ENCODE results near the gene PRM2.

PRM2 gene

DNA sequence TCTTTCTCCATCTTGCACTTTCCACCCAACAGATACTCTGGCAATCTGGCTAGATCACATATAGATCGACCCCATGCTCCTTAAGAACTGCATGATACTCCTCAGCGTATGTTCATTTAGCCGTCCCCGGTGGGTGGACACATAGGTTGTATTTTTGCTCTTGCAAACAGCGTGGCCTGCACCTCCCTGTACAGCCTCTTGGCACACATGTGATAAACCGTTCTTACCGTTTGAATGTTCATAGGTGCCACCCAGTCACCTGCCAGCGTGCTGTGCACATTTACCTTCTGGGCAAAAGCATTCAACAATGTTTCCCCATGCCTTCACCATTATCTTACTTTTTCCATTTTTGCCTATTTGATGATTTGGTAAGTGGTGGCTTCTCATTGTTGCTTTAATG lies 13.4 kb downstream of the PRM2 start:
- no peak for DNase-seq (ENCODE audit: low read depth in 3 of 3)

DNA sequence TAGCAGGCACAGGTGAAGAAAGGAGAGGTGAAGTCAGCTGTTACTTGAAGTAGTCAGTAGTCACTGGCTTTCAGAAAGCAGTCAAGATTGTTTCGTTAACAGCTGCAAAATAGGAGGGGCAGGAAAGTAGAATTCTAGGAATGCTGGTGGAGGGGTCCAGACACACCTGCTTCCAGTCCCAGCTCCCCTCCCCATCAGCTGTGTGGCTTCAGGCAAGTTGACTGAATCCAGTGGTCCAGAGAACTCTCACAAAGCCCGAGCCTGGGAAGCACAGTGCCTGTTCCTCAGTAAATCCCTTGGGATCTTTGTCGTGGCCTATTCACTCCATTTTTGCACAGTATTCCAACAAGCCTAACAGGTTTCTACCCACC lies 15.7 kb downstream of the PRM2 start:
- DNase-seq (ENCODE audit: low read depth in 3 of 3), result no peak

DNA sequence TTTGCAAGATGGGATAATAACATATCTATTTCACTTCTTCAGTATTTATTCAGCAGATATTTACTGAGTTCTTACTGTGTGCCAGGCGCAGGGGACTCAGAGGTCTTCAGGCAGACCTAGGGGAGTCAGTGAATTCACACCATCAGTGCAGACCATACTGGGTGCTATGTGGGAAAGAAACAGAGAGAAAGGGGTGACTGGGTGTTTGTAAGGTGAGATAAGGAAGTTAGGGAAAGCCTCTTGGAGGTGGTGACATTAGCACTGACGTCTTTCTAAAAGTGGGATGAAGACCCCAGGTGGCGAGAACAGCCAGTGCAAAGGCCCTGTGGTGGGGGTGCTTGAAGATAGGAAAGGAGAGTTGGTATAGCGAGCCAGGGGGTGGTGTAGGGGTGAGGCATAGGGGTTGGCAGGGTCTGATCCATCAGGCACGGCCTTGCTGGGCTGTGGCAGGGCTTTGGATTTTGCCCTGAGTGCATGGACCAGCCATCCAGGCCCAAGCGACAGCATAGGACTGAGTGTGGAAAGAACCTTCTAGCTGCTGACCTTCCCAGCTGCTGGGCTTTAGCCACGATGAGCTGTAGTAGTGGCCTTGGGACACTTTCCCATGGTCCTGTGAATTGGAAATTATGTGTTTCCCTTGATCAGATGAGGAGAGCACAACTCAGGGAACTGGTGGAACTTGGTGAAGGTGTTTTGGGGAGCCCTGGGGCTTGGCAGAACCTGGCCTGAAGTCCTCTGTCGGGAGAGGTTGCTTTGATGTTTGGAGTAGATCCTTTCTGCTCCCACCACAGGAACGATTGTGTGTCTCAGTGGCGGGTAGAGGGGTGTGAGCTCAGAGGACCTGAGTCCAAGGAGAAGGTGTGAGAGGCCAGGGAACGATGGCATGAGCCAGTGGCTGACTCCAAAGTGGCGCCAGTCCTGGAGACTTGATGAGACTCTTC lies 16.4 kb downstream of the PRM2 start:
- DNase-seq (ENCODE audit: low read depth in 3 of 3), result no peak

DNA sequence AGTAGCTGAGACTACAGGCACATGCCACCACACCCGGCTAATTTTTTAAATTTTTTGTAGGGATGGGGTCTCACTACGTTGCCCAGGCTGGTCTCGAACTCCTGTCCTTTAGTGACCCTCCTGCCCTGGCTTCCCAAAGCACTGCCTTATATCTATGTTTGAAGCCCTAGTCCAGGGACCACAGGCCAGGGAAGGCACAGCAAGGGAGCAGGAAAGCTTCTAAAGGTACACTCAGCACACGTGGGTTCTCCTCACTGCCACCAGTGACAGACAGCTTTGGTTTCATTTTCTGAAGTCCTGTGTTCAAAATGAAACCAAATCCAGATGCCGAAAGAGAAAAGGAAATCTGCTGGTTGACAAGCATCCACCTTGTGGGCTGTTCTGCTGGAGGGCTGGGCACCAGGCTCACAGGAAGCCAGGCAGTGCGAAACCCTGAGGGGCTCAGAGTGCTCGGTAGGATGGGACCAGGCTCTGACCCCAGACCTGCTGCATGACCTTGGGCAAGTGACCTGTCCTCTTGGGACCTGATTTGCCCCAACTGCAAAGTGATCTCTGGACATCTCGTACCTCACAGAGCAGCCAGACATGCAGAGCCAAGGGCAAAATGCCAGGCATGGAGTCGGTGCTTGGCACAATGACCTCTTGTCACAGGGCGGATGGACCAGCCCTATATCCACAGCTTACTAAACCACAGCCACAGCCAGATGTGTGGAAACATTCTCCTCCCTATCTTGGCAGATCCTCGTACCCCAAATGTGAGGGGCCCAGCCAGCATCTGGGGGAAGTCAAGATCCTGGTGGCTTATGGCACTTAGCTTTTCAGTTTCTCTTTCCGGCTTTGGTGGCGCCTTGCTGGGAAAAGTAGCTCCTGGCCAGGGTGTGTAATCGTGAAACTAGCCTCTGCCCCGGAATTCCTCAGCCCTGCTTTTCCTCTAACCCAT lies 17.5 kb downstream of the PRM2 start:
- peak in 1 of 3 experiments; percentile 35 for DNase-seq (ENCODE audit: low read depth in 3 of 3)

DNA sequence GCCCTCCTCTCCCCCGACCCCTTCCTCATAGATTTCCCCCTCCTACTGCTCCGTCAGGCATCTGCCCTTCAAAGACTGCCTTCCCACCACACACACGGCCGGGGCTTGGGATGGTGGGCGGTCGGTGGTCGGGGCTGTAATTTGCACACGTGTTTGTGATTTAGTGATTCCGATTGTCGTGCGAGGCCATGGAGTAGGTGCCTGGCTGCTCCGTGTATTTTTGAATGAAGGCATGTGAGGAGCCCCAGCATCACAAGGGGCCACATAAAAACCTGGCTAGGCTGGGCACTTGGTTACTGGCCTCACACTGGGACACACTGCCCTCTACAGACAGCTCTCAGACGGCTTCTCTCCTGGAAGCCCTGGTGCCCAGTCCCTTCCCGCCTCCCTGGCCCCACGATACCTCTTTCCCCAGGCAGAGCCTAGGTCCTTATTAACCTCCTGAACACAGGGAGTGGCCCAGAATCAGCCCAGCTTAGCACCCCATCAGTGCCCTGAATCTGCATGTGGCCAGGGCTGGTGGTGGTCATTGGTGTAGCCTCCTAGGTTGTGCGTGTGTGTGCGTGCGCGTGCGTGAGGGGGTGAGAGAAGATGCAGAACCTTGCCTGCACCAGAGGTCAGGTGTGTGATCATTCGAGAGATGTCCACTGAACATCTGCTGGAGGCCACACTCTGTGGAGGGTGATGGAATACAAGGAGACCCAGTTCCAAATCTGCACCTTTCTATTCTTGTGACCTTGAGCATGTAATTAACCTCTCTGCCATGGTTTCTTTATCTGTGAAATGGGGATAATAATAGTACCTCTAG lies 18.9 kb downstream of the PRM2 start:
- peak in 1 of 3 experiments; percentile 66 for DNase-seq (ENCODE audit: low read depth in 3 of 3)

DNA sequence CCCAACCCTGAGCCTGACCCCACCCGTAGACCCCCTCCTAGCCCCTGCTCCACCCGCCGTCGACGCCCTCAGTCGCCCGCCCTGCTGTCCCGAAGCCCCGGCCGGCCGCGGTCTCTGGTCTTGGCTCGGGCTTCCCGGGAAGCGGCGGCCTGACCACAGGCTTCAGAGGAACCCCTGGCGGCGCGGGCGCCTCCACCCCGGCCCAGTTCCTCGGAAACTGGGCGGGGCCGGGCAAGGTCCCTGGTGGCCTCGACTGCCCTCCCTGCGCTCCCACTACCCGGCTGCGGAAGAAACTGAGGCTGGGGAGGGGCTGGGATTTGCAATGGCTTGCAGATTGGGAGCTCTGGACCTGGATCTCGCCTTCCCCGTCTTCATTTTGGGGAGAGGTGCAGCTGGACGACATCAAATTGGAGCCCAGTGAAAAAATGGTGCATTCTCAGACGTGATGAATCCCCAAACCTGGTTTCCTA lies 19.6 kb downstream of the PRM2 start:
- DNase-seq (ENCODE audit: low read depth in 3 of 3), result peak in 1 of 3 experiments; percentile 69

DNA sequence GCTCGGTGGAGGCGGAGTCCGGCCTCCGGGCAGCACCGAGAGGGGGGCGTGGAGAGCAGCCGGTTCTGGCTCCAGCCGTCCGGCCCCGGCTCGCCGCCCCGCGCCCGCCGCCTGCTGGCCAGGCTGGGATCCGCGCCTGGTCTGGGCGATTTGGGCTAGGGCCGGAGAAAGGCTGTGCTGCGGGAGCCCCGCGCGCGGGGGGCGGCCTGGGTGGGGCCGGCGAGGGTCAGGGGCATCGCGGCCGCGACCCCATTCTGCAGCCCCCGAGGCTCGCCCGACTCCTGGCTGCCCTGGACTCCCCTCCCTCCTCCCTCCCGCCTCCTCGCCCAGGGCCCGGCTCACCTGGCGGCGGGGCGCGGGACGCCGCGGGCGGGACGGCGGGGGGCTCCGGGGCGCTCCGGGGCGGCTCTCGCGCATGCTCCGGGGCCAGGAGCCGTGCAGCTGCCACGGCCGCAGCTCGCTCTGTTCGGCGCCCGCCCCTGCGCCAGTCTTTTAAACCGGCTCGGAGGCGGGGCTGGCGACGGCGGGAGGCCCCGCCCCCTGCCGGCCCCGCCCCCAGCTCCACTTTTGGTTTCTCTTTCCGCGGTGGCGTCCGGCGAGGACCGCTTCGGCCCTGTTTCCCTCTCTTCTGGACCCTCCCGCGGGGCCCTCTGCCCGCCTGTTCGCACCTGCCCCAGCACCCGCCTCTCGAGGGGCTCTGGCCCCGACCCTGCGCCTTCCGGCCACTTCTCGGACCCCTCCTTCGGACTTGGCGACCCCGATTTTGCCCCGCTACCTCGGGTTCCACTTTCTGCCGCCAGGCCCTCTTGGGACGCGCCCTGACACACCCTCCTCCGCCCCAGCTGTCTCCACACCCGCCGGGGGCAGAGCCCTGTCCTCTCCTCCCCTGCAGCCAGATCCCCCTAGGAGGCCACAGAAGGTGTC lies 20.3 kb downstream of the PRM2 start, which contains the start of gene SOCS1:
Gene SOCS1 (minus strand): TSS at position 468 of the 924 bp plus-strand sequence. CDS start 726 bp downstream, outside the sequence.
- peak; percentile 76 to 88 (median 81) for DNase-seq (ENCODE audit: low read depth in 3 of 3)

DNA sequence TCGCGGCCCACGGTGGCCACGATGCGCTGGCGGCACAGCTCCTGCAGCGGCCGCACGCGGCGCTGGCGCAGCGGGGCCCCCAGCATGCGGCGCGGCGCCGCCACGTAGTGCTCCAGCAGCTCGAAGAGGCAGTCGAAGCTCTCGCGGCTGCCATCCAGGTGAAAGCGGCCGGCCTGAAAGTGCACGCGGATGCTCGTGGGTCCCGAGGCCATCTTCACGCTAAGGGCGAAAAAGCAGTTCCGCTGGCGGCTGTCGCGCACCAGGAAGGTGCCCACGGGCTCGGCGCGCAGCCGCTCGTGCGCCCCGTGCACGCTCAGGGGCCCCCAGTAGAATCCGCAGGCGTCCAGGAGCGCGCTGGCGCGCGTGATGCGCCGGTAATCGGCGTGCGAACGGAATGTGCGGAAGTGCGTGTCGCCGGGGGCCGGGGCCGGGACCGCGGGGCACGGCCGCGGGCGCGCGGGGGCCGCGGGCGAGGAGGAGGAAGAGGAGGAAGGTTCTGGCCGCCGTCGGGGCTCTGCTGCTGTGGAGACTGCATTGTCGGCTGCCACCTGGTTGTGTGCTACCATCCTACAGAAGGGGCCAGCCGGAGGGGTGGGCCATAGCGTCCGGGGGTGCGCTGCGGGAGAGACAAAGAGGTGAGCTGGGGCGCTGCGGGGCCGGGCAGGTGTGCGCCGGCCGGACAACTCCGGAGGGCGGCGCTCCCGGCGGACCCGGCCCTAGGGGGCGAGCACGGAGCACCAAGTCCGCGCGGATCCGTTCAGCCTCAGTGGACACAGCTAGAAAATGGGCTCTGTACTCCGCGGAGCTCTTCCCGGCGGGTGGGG lies 21.2 kb downstream of the PRM2 start:
- peak in 1 of 3 experiments; percentile 52 for DNase-seq (ENCODE audit: low read depth in 3 of 3)

DNA sequence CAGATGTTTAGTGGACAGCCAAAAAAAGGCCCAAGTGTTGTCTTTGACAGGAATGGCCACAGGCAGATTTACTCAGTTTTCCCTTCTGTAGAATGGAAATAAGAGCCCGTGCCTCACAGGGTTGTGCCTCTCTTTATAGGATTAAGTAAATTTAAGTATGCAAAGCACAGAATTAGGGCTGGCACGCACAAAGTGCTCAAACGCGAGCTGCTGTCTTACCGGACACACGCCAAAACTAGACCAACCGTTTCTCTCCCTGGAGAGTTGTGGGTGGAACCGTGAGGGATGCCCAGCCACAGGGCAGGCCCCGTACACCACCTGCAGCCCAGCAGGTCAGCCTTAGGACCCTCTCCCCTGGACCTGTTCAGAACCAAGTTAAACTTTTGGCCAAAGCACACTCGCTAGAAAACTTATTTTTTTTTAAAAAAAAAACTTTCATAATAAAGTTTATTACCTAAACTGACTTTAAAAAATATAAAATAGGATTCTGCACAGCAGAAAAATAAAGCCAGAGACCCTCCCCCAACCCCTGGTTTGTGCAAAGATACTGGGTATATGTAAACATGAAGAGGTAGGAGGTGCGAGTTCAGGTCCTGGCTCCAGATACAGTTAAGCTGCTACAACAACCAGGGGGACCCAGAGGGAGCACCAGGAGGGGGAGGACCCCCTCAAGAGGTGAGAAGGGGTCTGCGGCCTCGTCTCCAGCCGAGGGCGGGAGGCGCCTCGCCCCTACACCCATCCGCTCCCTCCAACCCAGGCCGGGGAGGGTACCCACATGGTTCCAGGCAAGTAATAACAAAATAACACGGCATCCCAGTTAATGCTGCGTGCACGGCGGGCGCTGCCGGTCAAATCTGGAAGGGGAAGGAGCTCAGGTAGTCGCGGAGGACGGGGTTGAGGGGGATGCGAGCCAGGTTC lies 22.0 kb downstream of the PRM2 start:
- DNase-seq (ENCODE audit: low read depth in 3 of 3), result peak in 1 of 3 experiments; percentile 40

DNA sequence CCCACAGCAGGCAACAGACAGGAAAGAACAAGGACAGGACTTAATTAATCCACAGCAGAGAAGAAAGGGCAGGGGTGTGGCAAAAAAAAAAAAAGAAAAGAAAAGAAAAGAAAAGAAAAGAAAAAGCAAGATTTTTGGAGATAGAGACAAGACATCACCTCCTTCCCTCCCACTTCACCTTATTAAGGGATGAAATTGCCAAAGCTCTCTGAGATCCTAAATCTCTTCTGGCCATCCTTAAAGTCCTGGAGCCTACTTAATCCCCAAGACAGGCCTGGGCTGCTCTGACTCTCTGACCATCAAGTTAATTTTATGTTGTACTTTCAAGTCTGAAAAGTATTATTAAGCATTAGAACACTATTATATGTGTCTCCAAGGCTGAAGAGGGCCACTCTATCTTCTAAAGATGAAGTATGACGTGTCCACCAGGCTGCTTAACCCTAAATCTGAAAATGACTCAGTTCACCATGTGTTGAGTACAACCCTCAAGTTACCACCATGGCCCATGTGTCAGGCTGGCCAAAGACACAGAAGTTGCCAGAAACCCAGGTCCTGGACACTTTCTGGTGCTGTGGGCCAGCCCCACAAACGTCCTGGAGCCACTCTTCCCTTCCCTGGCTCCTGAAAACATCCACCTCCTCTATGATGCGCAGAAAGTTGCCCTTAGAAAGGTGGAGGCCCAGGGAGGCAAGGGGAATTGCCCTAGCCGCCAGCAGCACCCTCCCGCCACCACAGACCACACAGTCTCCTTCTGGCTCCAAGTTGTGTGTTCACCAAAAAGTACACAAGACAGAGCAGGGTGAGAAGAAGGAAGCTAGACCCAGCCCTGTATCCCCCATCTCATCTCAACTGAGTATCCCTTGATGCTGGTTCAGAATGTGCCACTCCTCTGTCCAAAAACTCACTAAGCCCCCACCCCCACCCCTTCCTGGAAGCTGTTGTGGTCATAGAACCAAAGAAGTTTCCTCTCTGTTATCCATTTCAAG lies 23.0 kb downstream of the PRM2 start:
- peak in 1 of 3 experiments; percentile 50 for DNase-seq (ENCODE audit: low read depth in 3 of 3)

DNA sequence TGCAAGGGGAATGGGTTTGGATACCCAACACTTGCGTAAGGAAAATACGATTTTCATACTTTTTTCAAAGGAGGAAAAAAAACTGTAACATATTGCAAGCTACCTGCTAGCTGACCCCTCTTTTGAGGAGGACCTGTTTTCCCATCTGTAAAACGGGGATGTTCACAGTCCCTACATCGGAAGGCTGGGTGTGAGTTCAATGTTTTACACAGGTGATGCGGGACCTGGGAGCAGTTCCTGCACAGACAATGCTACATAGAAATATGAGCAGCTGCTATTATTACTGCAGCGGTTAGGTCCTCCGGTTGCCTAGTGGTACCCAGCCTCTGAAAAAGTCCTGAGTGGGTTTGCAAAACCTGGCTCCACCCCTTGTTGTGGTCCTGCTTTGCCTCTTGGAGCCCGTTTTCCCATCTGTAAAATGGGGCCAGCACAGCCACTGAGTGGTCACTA lies 23.8 kb downstream of the PRM2 start:
- DNase-seq (ENCODE audit: low read depth in 3 of 3), result peak in 1 of 3 experiments; percentile 33

DNA sequence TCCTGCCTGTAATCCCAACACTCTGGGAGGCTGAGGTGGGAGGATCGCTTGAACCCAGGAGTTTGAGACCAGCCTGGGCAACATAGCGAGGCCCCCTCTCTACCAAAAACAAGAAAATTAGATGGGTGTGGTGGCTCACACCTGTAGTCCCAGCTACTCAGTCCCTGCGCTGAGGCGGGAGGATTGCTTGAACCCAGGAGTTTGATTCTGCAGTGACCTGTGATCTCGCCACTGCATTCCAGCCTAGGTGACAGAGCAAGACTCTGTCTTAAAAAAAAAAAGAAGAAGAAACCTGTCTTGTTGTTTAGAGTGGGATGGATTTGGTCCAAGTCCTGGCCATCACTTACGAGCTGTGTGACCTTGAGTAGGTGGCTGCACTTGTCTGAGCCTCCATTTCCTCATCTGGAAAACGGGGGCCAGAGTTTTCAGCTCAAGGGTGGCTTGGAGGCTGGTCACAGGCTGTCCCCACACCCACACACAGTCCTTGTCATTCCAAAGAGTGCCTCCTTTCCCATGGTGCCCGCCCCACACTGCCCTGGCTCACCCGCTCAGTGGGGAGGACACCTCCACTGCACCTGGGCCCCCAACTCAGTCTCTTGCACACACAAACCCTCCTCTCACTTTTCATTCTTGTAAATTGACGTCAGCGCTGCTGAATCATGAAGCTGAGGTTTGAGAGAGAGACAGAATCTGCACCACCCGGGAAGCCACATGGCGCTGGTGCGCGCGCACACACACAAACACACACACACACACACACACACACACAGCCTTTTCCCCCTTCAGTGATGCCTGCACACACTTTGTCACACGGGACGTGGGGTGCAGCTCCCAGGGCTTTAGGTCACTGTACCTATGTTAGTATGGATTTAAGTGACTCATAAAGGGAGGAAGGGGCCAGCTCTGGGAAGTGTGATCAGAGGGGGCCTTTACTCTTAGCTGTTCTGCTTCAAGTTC lies 24.5 kb downstream of the PRM2 start:
- peak; percentile 72 to 86 (median 73) for DNase-seq (ENCODE audit: low read depth in 3 of 3)

DNA sequence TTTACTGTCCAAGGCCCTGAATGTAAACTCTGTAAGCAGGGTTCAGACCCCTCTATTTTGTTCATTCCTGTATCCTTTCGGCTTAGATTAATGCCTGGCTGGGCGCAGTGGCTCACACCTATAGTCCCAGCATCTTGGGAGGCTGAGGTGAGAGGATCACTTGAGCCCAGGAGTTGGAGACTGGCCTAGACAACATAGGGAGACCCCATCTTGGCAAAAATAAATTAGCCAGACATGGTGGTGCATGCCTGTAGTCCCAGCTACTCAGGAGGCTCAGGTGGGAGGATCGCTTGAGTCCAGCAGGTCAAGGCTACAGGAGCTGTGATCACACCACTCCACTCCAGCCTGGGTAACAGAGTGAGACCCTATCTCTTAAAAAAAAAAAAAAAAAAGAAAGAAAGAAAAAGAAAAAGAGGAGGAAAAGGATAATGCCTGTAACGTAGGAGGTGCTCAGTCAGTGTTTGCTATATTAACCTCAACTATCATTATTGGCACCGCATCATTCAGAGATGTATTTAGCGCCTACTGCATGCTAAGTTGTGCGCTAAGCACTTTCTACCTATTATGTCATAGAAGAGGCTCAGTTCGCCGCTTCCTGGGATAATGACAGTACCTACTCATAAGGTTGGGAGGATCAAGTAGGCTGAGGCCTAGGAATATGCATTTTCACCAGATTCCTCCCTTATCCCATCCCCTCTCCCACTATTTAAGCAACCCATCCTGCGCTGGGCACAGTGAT lies 25.3 kb downstream of the PRM2 start:
- no peak for DNase-seq (ENCODE audit: low read depth in 3 of 3)

DNA sequence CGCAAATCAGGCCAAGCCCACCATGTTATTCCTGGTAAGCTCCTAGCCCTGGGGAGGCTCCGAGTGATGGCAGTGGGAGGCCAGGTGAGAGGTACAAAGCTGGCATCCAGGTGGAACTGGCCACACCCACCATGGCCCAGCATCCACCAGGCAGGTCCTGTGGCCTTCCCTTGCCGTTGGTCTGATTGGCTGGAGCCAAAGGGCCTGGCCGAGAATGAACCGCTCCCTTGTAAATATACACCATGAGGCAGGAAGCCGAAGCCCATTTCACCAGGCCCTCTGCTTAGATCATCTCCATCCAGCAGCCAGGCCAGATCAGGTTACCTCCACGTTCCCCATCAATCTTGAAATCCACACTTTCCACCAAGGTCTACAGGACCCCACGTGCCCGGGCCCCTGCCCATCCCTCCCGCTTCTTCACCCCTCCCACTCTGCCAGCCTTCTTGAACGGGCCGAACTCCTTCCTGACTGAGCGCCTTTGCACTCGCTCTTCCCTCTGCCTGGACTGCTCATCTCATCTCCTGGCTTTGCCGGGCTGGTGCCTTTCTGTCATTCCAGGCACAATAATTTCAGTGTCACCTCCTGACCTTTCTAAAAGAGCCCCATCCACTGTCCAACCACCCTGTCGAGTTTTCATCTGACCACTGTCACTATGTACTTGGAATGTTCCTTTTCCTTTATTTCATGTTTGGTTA lies 26.0 kb downstream of the PRM2 start:
- DNase-seq (ENCODE audit: low read depth in 3 of 3), result peak in 1 of 3 experiments; percentile 51

Data from stimulated activated CD4-positive, alpha-beta T cell treated with anti-CD3 and anti-CD28 coated beads, TNF-alpha, amount 100 ng/mL, for 24 hours (primary cell).